Renal cortex interstitium (tissue), 11 donors: ENCODE data around the gene RCAN3. TPM values are rescaled to one million over a fixed set of nuclear protein-coding genes. Genes with fewer than 3 reads are reported as not detected.
"Not testable (repeated sequence)": the region's sequence is repeated elsewhere in the genome, so short reads cannot be mapped to it uniquely, and the experiment has no call there.

Source experiments
- DNase-seq, 11 donors: peaks; one replicate each; pipeline ENCODE4 v3.0.0-alpha.2; 2013; ENCODE audit warnings: low read depth in 9 of 11, low spot score in 4 of 11; ENCODE audit errors: extremely low read depth in 1 of 11
- polyA plus RNA-seq, 3 donors: library from polyadenylated mRNA; unstranded; fragments of 120-200 nt; gene quantifications; one replicate each; pipeline ENCODE4 v1.2.1, GENCODE V29; 2013; ENCODE audit not compliant: insufficient read length in 3 of 3

RCAN3 gene
- polyA plus RNA-seq, 3 donors, result 9.5 to 12.2 (median 10.8) TPM

GRCh38 chr1:24536391-24536840, 33.8 kb downstream of the RCAN3 start:
- peak in 8 of 11 donors; percentile 38 to 77 (median 59) for DNase-seq

GRCh38 chr1:24540051-24540905, 37.6 kb downstream of the RCAN3 start:
- no peak for DNase-seq

GRCh38 chr1:24540906-24541710, 38.5 kb downstream of the RCAN3 start:
- DNase-seq, result no peak

GRCh38 chr1:24541711-24542346, 39.2 kb downstream of the RCAN3 start:
- no peak for DNase-seq

- no peak for DNase-seq
These were observed 41.6 kb downstream of the RCAN3 start for GRCh38 chr1:24544239-24544638.

- no peak for DNase-seq
These were observed 43.0 kb downstream of the RCAN3 start for GRCh38 chr1:24545662-24546061.

GRCh38 chr1:24547195-24547594, 44.6 kb downstream of the RCAN3 start:
- DNase-seq, result no peak

- DNase-seq, result no peak
These were observed 45.4 kb downstream of the RCAN3 start for GRCh38 chr1:24548070-24548469.

GRCh38 chr1:24549210-24549609, 46.6 kb downstream of the RCAN3 start:
- DNase-seq, result not testable (repeated sequence)

- no peak for DNase-seq
These were observed 48.8 kb downstream of the RCAN3 start for GRCh38 chr1:24551290-24551959.

- peak in 7 of 11 donors; percentile 43 to 77 (median 68) for DNase-seq
These were observed 49.4 kb downstream of the RCAN3 start for GRCh38 chr1:24551960-24552571.

GRCh38 chr1:24553931-24554330, 51.3 kb downstream of the RCAN3 start:
- DNase-seq, result no peak

- no peak for DNase-seq
These were observed 52.1 kb downstream of the RCAN3 start for GRCh38 chr1:24554714-24555113.

GRCh38 chr1:24555591-24556413, 53.2 kb downstream of the RCAN3 start, which contains the start of gene NCMAP:
TSS of gene NCMAP (plus strand) at chr1:24556087. CDS start at chr1:24595431, 39,344 bp downstream.
- DNase-seq, result peak in 1 of 11 donors; percentile 25

- DNase-seq, result no peak
These were observed 53.8 kb downstream of the RCAN3 start for GRCh38 chr1:24556414-24556795.

- no peak for DNase-seq
These were observed 54.6 kb downstream of the RCAN3 start for GRCh38 chr1:24557220-24557619.

GRCh38 chr1:24557711-24558131, 55.1 kb downstream of the RCAN3 start:
- no peak for DNase-seq

GRCh38 chr1:24558455-24558854, 55.8 kb downstream of the RCAN3 start:
- no peak for DNase-seq
